B cell (primary cell): ENCODE measurements around the gene CANT1. TPM values are rescaled to one million over a fixed set of nuclear protein-coding genes. Genes with fewer than 3 reads are reported as not detected.
A peak's percentile ranks its signal among the peaks of the same experiment; 100 is the strongest.

ENCODE experiments used
- ATAC-seq: fragments of 200-7000 bp; cut with Tn5 transposase; one replicate; pipeline ENCODE4 v1.10.0; 2021; ENCODE audit warnings: low read depth, mild to moderate bottlenecking, moderate number of reproducible peaks, moderate library complexity
- CTCF ChIA-PET: fragments of 350-600 bp; sonication (Branson Sonifier 250); formaldehyde crosslinking; loops from one replicate; lab custom pipeline; 2021; ENCODE audit warnings: antibody characterized with exemption, inconsistent platforms; lab: Charles Lee
- POLR2A ChIA-PET: fragments of 350-600 bp; sonication (Branson Sonifier 250); formaldehyde crosslinking; loops from one replicate; lab custom pipeline; 2021; ENCODE audit warnings: antibody characterized with exemption; lab: Charles Lee
- DNase-seq: peaks from one replicate; pipeline ENCODE4 v3.0.0; 2013
- H2AFZ ChIP-seq: 2 replicates; pipeline ENCODE4 v1.6.1; 2012; ENCODE audit warnings: mild to moderate bottlenecking, low read depth, low read length; ENCODE audit not compliant: insufficient read depth, poor library complexity, severe bottlenecking
- H3K27ac ChIP-seq, 2 donors: 1 replicate in 1 of 2; 2 replicates in 1 of 2; pipeline ENCODE4 v1.5.1; 2012 to 2013; ENCODE audit warnings: low read length in 2 of 2, mild to moderate bottlenecking in 2 of 2, moderate library complexity in 1 of 2
- H3K27me3 ChIP-seq, 4 experiments: fragments of 200-600 bp in 1 of 4; sonication (generic) in 1 of 4; replicated peaks in 1 of 4; 1 replicate in 2 of 4; 2 replicates in 2 of 4; pipeline versions ENCODE4 v1.6.1 to v1.7.0; 2013 to 2016; ENCODE audit warnings: low read length in 3 of 4, mild to moderate bottlenecking in 2 of 4, mixed read lengths in 1 of 4, moderate library complexity in 1 of 4; ENCODE audit not compliant: insufficient read depth in 4 of 4, control insufficient read depth in 3 of 4; ENCODE audit errors: control extremely low read depth in 1 of 4
- H3K36me3 ChIP-seq, 2 experiments: replicated peaks in 1 of 2; 1 replicate in 1 of 2; 2 replicates in 1 of 2; pipeline versions ENCODE4 v1.6.1 to v1.7.1; 2013; ENCODE audit warnings: low read length in 1 of 2; ENCODE audit not compliant: insufficient read depth in 2 of 2, control insufficient read depth in 1 of 2; ENCODE audit errors: control extremely low read depth in 1 of 2, extremely low read depth in 1 of 2
- H3K4me1 ChIP-seq, 2 donors: fragments of 200-600 bp in 1 of 2; sonication (generic) in 1 of 2; 1 replicate in 1 of 2; 2 replicates in 1 of 2; pipeline versions ENCODE4 v1.5.1 to v1.6.1; 2013 to 2017; ENCODE audit warnings: low read length in 2 of 2; ENCODE audit not compliant: control insufficient read depth in 2 of 2, insufficient read depth in 2 of 2
- H3K4me2 ChIP-seq: replicated peaks from 2 replicates; pipeline ENCODE3; 2012; ENCODE audit warnings: mild to moderate bottlenecking, low read depth, low read length; ENCODE audit not compliant: poor library complexity, severe bottlenecking
- H3K4me3 ChIP-seq, 5 experiments: fragments of 200-600 bp in 1 of 5; sonication (generic) in 1 of 5; 1 replicate in 3 of 5; 2 replicates in 2 of 5; pipeline versions ENCODE4 v1.5.1 to v1.7.0; 2011 to 2016; ENCODE audit warnings: low read length in 4 of 5, mild to moderate bottlenecking in 4 of 5, low read depth in 2 of 5, control low read depth in 1 of 5, moderate library complexity in 1 of 5; ENCODE audit not compliant: insufficient read depth in 1 of 5; ENCODE audit errors: control extremely low read depth in 1 of 5, extremely low read depth in 1 of 5
- H3K79me2 ChIP-seq: fragments of 200-600 bp; sonication (generic); one replicate; pipeline ENCODE4 v1.6.0; 2016; ENCODE audit warnings: low read length; ENCODE audit not compliant: control insufficient read depth, insufficient read depth
- H3K9ac ChIP-seq: fragments of 200-600 bp; sonication (generic); 2 replicates; pipeline ENCODE4 v1.6.1; 2017; ENCODE audit warnings: mild to moderate bottlenecking, low read length, moderate library complexity
- H3K9me3 ChIP-seq, 3 donors: one replicate each; pipeline versions ENCODE4 v1.6.1 to v1.7.1; 2013; ENCODE audit warnings: low read length in 2 of 3; ENCODE audit not compliant: control insufficient read depth in 2 of 3, insufficient read depth in 1 of 3; ENCODE audit errors: control extremely low read depth in 1 of 3
- H4K20me1 ChIP-seq: 2 replicates; pipeline ENCODE4 v1.6.0; 2012; ENCODE audit warnings: mild to moderate bottlenecking, low read length; ENCODE audit not compliant: insufficient read depth, control insufficient read depth, poor library complexity, severe bottlenecking
- H3K27ac Mint-ChIP-seq: one replicate; pipeline ENCODE4 v1.8.0; 2021; ENCODE audit warnings: mixed read lengths
- H3K27me3 Mint-ChIP-seq: one replicate; pipeline ENCODE4 v1.8.0; 2021; ENCODE audit warnings: mixed read lengths
- H3K4me1 Mint-ChIP-seq: one replicate; pipeline ENCODE4 v1.8.0; 2021; ENCODE audit warnings: mixed read lengths
- H3K4me3 Mint-ChIP-seq: one replicate; pipeline ENCODE4 v1.8.0; 2021; ENCODE audit warnings: mixed read lengths
- H3K9me3 Mint-ChIP-seq: one replicate; pipeline ENCODE4 v1.8.0; 2022; ENCODE audit warnings: mixed read lengths; ENCODE audit not compliant: insufficient read depth
- EZH2 ChIP-seq: IDR thresholded peaks from 2 replicates; pipeline ENCODE4 v1.6.1; 2012; ENCODE audit warnings: borderline replicate concordance, low read depth, mild to moderate bottlenecking, moderate library complexity, low read length; ENCODE audit not compliant: insufficient read depth, poor library complexity, severe bottlenecking
- WGBS: methylation state at CpG from one replicate; pipeline ENCODE4 v1.1.5; 2013; ENCODE audit warnings: missing lambda C conversion rate; ENCODE audit not compliant: insufficient coverage; 5-methylcytosine and 5-hydroxymethylcytosine counted together
- intact Hi-C: fragments of 100-400 bp; cut with micrococcal nuclease; formaldehyde crosslinking; loops from one replicate; pipeline ENCODE4 v1.10.0; 2022
- polyA plus RNA-seq: library from polyadenylated mRNA; depleted of rRNA; stranded (reverse); fragments of >200 nt; gene quantifications from 2 replicates; pipeline ENCODE4 v1.2.3, GENCODE V29; 2012
- total RNA-seq, 2 donors: library from RNA; stranded (reverse); fragments of 120-200 nt in 1 of 2; gene quantifications; 1 replicate in 1 of 2; 2 replicates in 1 of 2; pipeline versions ENCODE4 v1.2.3 to v1.2.4, GENCODE V29; 2013 to 2022
- TF ChIP-seq, protein P1 (sequence below): fragments of 200-600 bp; IDR thresholded peaks from one replicate; pipeline ENCODE4 v1.8.0; 2022; ENCODE audit warnings: antibody characterized with exemption, mild to moderate bottlenecking

The CANT1 gene
- total and polyA plus RNA-seq, 2 donors (not counting 1 experiment from before 2014, with no cell fraction given) = 17.3 to 44.2 TPM

DNA sequence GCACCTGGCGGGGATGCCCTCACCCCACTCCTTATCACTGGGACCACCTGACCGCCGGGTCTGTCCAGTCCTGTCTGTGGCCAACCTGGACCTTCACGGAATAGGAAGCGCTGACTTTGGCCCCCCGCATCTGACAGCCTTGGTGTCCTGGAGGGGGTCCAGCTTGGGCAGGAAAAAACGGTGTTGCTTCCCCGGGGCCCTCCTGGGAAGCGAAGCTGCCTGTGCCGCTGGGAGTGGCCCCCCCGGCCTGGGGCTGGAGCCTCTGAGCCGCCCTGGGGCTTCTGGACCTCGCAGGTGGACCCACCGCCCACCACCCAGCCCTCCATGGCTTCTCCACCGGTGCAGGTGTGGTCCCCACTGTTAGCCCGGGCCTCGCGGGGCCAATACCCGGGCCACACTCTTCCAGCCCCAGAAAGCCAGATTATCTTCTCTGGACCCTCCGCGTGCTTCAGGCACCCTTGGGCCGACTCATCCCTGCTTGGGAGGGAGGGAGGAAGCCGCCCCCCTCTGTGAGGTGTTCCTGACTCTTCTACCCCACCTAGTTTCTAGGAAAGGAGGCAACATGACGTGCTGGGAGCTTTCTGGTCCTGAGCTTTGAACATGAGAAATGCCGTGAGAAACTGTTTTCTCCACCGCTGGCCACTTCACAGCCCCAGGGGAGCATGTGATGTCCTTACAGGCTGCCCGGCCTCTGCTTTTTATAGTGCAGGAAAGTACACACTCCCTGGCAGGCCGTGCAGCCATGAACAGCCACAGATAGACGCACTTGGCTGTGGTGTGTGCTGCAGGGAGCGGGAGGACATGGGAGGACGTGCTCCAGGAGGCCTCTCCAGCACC, 15.6 kb upstream of the CANT1 start:
- peak overlapping the region in 3 of 5 experiments; percentile 48 to 62 (median 55) for H3K4me3 ChIP-seq
- no peak overlapping the region for H3K27ac Mint-ChIP-seq
- CTCF ChIA-PET = interaction anchor here (0.7 to 0.8 kb wide), 2 partner anchors 16 to 18 kb away, joined by 3 read pairs; no protein-coding TSS in a partner anchor

DNA sequence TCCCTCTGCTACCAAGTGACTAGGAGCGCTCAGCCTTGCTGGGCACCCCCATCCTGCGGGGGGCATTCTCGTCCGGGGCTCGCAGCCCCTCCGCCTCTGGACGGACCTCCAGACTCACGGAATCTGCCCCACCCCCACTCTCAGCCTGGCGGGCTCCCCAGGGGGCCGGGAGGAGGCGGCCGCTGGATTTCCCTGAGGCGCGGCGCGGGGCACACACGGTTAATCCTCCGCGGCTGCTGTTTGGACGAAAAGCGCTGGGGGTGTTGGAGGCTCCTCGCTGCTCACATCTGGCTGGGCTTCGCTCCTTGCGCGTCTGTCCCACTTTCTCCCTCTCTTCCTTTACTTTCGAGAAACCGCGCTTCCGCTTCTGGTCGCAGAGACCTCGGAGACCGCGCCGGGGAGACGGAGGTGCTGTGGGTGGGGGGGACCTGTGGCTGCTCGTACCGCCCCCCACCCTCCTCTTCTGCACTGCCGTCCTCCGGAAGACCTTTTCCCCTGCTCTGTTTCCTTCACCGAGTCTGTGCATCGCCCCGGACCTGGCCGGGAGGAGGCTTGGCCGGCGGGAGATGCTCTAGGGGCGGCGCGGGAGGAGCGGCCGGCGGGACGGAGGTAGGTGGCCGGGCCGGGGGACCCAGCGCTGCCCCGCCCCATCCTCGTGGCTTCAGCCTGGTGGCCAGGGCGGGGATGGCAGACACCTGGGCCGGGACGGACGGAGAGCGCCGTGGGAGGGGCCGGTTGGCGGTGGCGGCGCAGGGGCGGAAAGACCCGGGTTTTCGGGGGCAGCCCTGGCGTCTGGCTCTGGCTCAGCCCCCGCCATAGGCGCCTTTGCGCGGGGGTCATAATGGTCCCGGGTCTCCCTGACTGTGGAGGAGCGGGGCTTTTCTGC, 14.6 kb upstream of the CANT1 start, which contains the start of gene C1QTNF1:
Gene C1QTNF1, plus strand, starts transcription at position 284 of the 886 bp plus-strand sequence. CDS start 19,800 bp downstream, outside the sequence.
- no peaks in the 10 kb centered on the region for H3K36me3 ChIP-seq
- peak within 1 kb of the TSS; percentile 0 to 62 (median 48) for H3K4me3 ChIP-seq
- peak within 1 kb of the TSS; percentile 87 for H3K4me3 Mint-ChIP-seq
- no peak within 1 kb of the TSS for H3K27ac Mint-ChIP-seq
- TF ChIP-seq EZH2 = no peak
- TF ChIP-seq, protein P1, sequence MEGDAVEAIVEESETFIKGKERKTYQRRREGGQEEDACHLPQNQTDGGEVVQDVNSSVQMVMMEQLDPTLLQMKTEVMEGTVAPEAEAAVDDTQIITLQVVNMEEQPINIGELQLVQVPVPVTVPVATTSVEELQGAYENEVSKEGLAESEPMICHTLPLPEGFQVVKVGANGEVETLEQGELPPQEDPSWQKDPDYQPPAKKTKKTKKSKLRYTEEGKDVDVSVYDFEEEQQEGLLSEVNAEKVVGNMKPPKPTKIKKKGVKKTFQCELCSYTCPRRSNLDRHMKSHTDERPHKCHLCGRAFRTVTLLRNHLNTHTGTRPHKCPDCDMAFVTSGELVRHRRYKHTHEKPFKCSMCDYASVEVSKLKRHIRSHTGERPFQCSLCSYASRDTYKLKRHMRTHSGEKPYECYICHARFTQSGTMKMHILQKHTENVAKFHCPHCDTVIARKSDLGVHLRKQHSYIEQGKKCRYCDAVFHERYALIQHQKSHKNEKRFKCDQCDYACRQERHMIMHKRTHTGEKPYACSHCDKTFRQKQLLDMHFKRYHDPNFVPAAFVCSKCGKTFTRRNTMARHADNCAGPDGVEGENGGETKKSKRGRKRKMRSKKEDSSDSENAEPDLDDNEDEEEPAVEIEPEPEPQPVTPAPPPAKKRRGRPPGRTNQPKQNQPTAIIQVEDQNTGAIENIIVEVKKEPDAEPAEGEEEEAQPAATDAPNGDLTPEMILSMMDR = peak; percentile 47
- POLR2A ChIA-PET = no interaction called here
- DNase-seq (peak; percentile 58), ATAC-seq (peak; percentile 89)
- intact Hi-C loops = no loop called here
- CTCF ChIA-PET = interaction anchor here (1.0 kb wide), 1 partner anchor 368 kb away, joined by 3 read pairs; no protein-coding TSS in a partner anchor
- H2AFZ ChIP-seq = peak within 1 kb of the TSS; percentile 74
- peaks cover 0 to 57% (median 17%) of the 10 kb centered on the region in 4 experiments for H3K27me3 ChIP-seq
- peak within 1 kb of the TSS; percentile 92 for H3K4me2 ChIP-seq
- H3K27me3 Mint-ChIP-seq = peaks cover 63% of the 10 kb centered on the region
- peaks cover 12 to 14% of the 10 kb centered on the region in 2 donors for H3K4me1 ChIP-seq
- WGBS = 3% methylated on average over 61 of the region's 77 CpGs
- H3K79me2 ChIP-seq = no peaks in the 10 kb centered on the region
- H3K9ac ChIP-seq = peak within 1 kb of the TSS; percentile 63
- no peaks in the 10 kb centered on the region for H3K9me3 Mint-ChIP-seq
- no peaks in the 10 kb centered on the region for H4K20me1 ChIP-seq
- no peak within 1 kb of the TSS for H3K27ac ChIP-seq
- H3K9me3 ChIP-seq = peaks cover 0 to 4% (median 0%) of the 10 kb centered on the region in 3 donors
- H3K4me1 Mint-ChIP-seq = peaks cover 9% of the 10 kb centered on the region

More for the DNA sequence above, 15.6 kb upstream of the CANT1 start:
- intact Hi-C loops = no loop called here
- H3K4me2 ChIP-seq = peak overlapping the region; percentile 92
- H4K20me1 ChIP-seq = no peaks in the 10 kb centered on the region
- H3K9ac ChIP-seq = peak overlapping the region; percentile 63
- TF ChIP-seq EZH2 = no peak
- peaks cover 0 to 54% (median 18%) of the 10 kb centered on the region in 4 experiments for H3K27me3 ChIP-seq
- DNase-seq (no peak), ATAC-seq (no peak)
- H3K27me3 Mint-ChIP-seq = peaks cover 64% of the 10 kb centered on the region
- H3K36me3 ChIP-seq = no peaks in the 10 kb centered on the region
- H3K27ac ChIP-seq = no peak overlapping the region
- H3K4me1 Mint-ChIP-seq = peaks cover 9% of the 10 kb centered on the region
- H3K9me3 Mint-ChIP-seq = no peaks in the 10 kb centered on the region
- peaks cover 12 to 14% of the 10 kb centered on the region in 2 donors for H3K4me1 ChIP-seq
- WGBS = 74% methylated on average over 27 of the region's 31 CpGs
- peak overlapping the region; percentile 87 for H3K4me3 Mint-ChIP-seq
- POLR2A ChIA-PET = no interaction called here
- no peaks in the 10 kb centered on the region for H3K79me2 ChIP-seq
- H2AFZ ChIP-seq = peak overlapping the region; percentile 74
- H3K9me3 ChIP-seq = peaks cover 0 to 4% (median 0%) of the 10 kb centered on the region in 3 donors
